Liver (tissue), 9 donors: ENCODE results near the gene JAZF1. TPM values are rescaled to one million over a fixed set of nuclear protein-coding genes. Genes with fewer than 3 reads are reported as not detected.

Experiments used
- DNase-seq: peaks from one replicate; pipeline ENCODE4 v3.0.0-alpha.2; 2017; ENCODE audit warnings: low spot score
- H3K27ac ChIP-seq, 2 donors: one replicate each; pipeline ENCODE4 v1.7.0; 2013; ENCODE audit warnings: inconsistent platforms in 2 of 2, low read length in 2 of 2, control low read depth in 1 of 2, low read depth in 1 of 2, mild to moderate bottlenecking in 1 of 2
- H3K27me3 ChIP-seq, 4 donors: one replicate each; pipeline versions ENCODE4 v1.6.1 to v1.7.0; 2013; ENCODE audit warnings: low read length in 3 of 4, inconsistent platforms in 1 of 4, mild to moderate bottlenecking in 1 of 4, moderate library complexity in 1 of 4; ENCODE audit not compliant: control insufficient read depth in 4 of 4, insufficient read depth in 4 of 4
- H3K36me3 ChIP-seq, 4 donors: one replicate each; pipeline versions ENCODE4 v1.6.1 to v1.7.0; 2013; ENCODE audit warnings: low read length in 3 of 4, mild to moderate bottlenecking in 3 of 4, low read depth in 1 of 4, moderate library complexity in 1 of 4; ENCODE audit not compliant: control insufficient read depth in 4 of 4, insufficient read depth in 3 of 4
- H3K4me1 ChIP-seq, 4 donors: one replicate each; pipeline versions ENCODE4 v1.6.1 to v1.7.0; 2013; ENCODE audit warnings: low read length in 3 of 4, mild to moderate bottlenecking in 3 of 4, moderate library complexity in 1 of 4; ENCODE audit not compliant: control insufficient read depth in 4 of 4, insufficient read depth in 4 of 4
- H3K4me3 ChIP-seq, 3 donors: one replicate each; pipeline versions ENCODE4 v1.6.1 to v1.7.0; 2013; ENCODE audit warnings: low read length in 3 of 3, control low read depth in 1 of 3, low read depth in 1 of 3, mild to moderate bottlenecking in 1 of 3
- H3K9ac ChIP-seq, 2 donors: one replicate each; pipeline ENCODE4 v1.7.0; 2013; ENCODE audit warnings: low read length in 2 of 2, mild to moderate bottlenecking in 2 of 2, moderate library complexity in 2 of 2, control low read depth in 1 of 2, low read depth in 1 of 2
- H3K9me3 ChIP-seq, 4 donors: one replicate each; pipeline versions ENCODE4 v1.6.1 to v1.7.0; 2013; ENCODE audit warnings: low read length in 3 of 4; ENCODE audit not compliant: control insufficient read depth in 4 of 4
- EGR1 ChIP-seq, 2 donors: IDR thresholded peaks; 2 replicates each; pipeline ENCODE4 v1.6.1; 2016 to 2018; ENCODE audit warnings: antibody characterized with exemption in 2 of 2, low read depth in 2 of 2
- FOXA1 ChIP-seq: IDR thresholded peaks from 2 replicates; pipeline ENCODE4 v1.6.1; 2016; ENCODE audit warnings: antibody characterized with exemption
- FOXA2 ChIP-seq: IDR thresholded peaks from 2 replicates; pipeline ENCODE4 v1.6.1; 2016; ENCODE audit warnings: antibody characterized with exemption
- GABPA ChIP-seq, 2 donors: IDR thresholded peaks in 1 of 2; conservative IDR thresholded peaks in 1 of 2; 2 replicates each; pipeline ENCODE4 v1.6.1; 2016; ENCODE audit warnings: antibody characterized with exemption in 2 of 2, mild to moderate bottlenecking in 1 of 2, moderate library complexity in 1 of 2
- HNF4A ChIP-seq, 2 donors: conservative IDR thresholded peaks; 2 replicates each; pipeline ENCODE4 v1.6.1; 2016; ENCODE audit warnings: antibody characterized with exemption in 2 of 2, mild to moderate bottlenecking in 2 of 2
- HNF4G ChIP-seq: IDR thresholded peaks from 2 replicates; pipeline ENCODE4 v1.6.1; 2016; ENCODE audit warnings: antibody characterized with exemption
- JUND ChIP-seq, 2 donors: IDR thresholded peaks; 2 replicates each; pipeline ENCODE4 v1.6.1; 2016; ENCODE audit warnings: antibody characterized with exemption in 2 of 2
- NR2F2 ChIP-seq: IDR thresholded peaks from 2 replicates; pipeline ENCODE4 v1.6.1; 2016; ENCODE audit warnings: antibody characterized with exemption
- RAD21 ChIP-seq, 2 donors: IDR thresholded peaks; 2 replicates each; pipeline ENCODE4 v1.6.1; 2016; ENCODE audit warnings: antibody characterized with exemption in 2 of 2, mild to moderate bottlenecking in 2 of 2
- RXRA ChIP-seq, 2 donors: IDR thresholded peaks; 2 replicates each; pipeline ENCODE4 v1.6.1; 2017 to 2018; ENCODE audit warnings: antibody characterized with exemption in 2 of 2, mild to moderate bottlenecking in 1 of 2
- SP1 ChIP-seq: IDR thresholded peaks from 2 replicates; pipeline ENCODE4 v1.6.1; 2018; ENCODE audit warnings: antibody characterized with exemption, mild to moderate bottlenecking
- TAF1 ChIP-seq: conservative IDR thresholded peaks from 2 replicates; pipeline ENCODE4 v1.6.1; 2016; ENCODE audit warnings: antibody characterized with exemption, mild to moderate bottlenecking
- YY1 ChIP-seq: IDR thresholded peaks from 2 replicates; pipeline ENCODE4 v1.6.1; 2016; ENCODE audit warnings: antibody characterized with exemption, mild to moderate bottlenecking
- WGBS: extraction: QIAGEN DNeasy Blood & Tissue Kit; methylation state at CpG from one replicate; pipeline ENCODE4 v1.1.7; 2013; 5-methylcytosine and 5-hydroxymethylcytosine counted together
- polyA plus RNA-seq, 2 donors: library from polyadenylated mRNA; stranded (reverse) in 1 of 2; unstranded in 1 of 2; fragments of 200-250 nt in 1 of 2; fragments of >200 nt in 1 of 2; fragmentation: Nextera tagmentation in 1 of 2; extraction: Ambion mirVana in 1 of 2; gene quantifications; one replicate each; pipeline versions ENCODE4 v1.2.1 to v1.2.3, GENCODE V29; 2013 to 2015
- total RNA-seq, 2 donors: library from RNA; depleted of rRNA; stranded (reverse); fragments of >200 nt; gene quantifications; one replicate each; pipeline ENCODE4 v1.2.3, GENCODE V29; 2014
- TF ChIP-seq, protein P1 (sequence below): fragments of 150-350 bp; IDR thresholded peaks from 2 replicates; pipeline ENCODE4 v1.5.1; 2017; ENCODE audit warnings: improper control_type of control experiment, low read depth, low read length; ENCODE audit not compliant: missing input control
- TF ChIP-seq, protein P2 (sequence below): IDR thresholded peaks from 2 replicates; pipeline ENCODE4 v1.6.1; 2016; ENCODE audit warnings: antibody characterized with exemption
- TF ChIP-seq, protein P3 (sequence below): IDR thresholded peaks from 2 replicates; pipeline ENCODE4 v1.6.1; 2016; ENCODE audit warnings: antibody characterized with exemption, mild to moderate bottlenecking
- TF ChIP-seq, protein P4 (sequence below): IDR thresholded peaks from 2 replicates; pipeline ENCODE4 v1.6.1; 2016; ENCODE audit warnings: antibody characterized with exemption
- donor health status: healthy.
- donor health status: healthy.
- donor health status: healthy.
- donor health status: healthy.
- donor health status: healthy.

Gene JAZF1
- total and polyA plus RNA-seq, 4 donors: 2.7 to 17.8 (median 4.0) TPM

DNA sequence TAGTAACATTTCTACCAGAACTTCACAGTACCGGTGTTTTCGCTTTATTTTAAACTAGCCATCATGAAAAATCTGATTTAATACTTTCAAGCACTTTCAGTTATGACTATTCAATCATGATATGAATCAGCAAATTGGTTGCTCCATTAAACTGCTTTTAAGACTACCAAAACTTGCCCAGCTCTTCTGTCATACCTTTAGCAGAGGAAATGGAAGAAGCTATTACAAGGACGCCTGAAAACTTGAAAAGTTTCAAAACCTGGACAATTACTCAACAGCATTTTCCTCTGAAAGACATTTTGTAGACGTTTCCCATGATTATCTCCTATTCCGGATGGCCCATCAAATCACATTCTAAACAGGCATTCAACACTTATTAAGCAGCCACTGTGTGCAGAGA is 2.0 kb downstream of the JAZF1 start:
- WGBS: 57% methylated on average over 5 of the region's 5 CpGs
- Histone ChIP-seq H3K27ac (no peak overlapping the region), H3K9ac (peak overlapping the region in 1 of 2 donors; percentile 29), H3K4me3 (peak overlapping the region in 2 of 3 donors; percentile 75 to 100), H3K36me3 (no peaks in the 10 kb centered on the region), H3K27me3 (no peaks in the 10 kb centered on the region), H3K9me3 (no peaks in the 10 kb centered on the region), H3K4me1 (peaks cover 0 to 22% (median 15%) of the 10 kb centered on the region in 4 donors)
- DNase-seq: no peak
- TF ChIP-seq, protein P1, sequence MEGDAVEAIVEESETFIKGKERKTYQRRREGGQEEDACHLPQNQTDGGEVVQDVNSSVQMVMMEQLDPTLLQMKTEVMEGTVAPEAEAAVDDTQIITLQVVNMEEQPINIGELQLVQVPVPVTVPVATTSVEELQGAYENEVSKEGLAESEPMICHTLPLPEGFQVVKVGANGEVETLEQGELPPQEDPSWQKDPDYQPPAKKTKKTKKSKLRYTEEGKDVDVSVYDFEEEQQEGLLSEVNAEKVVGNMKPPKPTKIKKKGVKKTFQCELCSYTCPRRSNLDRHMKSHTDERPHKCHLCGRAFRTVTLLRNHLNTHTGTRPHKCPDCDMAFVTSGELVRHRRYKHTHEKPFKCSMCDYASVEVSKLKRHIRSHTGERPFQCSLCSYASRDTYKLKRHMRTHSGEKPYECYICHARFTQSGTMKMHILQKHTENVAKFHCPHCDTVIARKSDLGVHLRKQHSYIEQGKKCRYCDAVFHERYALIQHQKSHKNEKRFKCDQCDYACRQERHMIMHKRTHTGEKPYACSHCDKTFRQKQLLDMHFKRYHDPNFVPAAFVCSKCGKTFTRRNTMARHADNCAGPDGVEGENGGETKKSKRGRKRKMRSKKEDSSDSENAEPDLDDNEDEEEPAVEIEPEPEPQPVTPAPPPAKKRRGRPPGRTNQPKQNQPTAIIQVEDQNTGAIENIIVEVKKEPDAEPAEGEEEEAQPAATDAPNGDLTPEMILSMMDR: no peak
- TF ChIP-seq HNF4G (no peak), GABPA (IDR thresholded peaks at IDR 0.05 in 1 of 2, conservative IDR thresholded peaks at IDR 0.05 in 1 of 2) (no peak), RAD21 (IDR thresholded peaks at IDR 0.05) (no peak), HNF4A (conservative IDR thresholded peaks at IDR 0.05) (no peak), RXRA (IDR thresholded peaks at IDR 0.05) (no peak), SP1 (no peak)
- TF ChIP-seq, protein P2, sequence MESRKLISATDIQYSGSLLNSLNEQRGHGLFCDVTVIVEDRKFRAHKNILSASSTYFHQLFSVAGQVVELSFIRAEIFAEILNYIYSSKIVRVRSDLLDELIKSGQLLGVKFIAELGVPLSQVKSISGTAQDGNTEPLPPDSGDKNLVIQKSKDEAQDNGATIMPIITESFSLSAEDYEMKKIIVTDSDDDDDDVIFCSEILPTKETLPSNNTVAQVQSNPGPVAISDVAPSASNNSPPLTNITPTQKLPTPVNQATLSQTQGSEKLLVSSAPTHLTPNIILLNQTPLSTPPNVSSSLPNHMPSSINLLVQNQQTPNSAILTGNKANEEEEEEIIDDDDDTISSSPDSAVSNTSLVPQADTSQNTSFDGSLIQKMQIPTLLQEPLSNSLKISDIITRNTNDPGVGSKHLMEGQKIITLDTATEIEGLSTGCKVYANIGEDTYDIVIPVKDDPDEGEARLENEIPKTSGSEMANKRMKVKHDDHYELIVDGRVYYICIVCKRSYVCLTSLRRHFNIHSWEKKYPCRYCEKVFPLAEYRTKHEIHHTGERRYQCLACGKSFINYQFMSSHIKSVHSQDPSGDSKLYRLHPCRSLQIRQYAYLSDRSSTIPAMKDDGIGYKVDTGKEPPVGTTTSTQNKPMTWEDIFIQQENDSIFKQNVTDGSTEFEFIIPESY: no peak

DNA sequence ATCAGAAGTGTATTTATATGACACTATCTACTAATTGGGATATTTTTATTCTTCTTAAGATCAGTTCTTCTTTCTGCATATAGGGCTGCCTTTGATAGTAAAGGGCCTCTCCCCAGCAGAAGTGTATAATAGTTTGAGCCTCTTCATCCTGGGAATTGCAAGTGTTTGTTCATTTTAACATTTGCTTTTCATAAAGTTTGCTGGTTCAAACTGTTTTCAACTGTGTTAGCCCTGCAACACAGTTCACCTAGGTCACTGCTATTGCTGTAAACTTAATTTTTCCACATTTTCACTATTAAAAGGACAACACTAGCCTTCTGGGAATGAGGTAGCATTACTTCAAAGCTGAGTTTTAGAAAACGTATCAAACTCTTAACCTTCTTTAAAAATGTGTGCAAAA is 2.8 kb downstream of the JAZF1 start:
- WGBS: 90% methylated on average over 1 of the region's 1 CpG
- H3K9me3 ChIP-seq: no peaks in the 10 kb centered on the region
- TF ChIP-seq, protein P3, sequence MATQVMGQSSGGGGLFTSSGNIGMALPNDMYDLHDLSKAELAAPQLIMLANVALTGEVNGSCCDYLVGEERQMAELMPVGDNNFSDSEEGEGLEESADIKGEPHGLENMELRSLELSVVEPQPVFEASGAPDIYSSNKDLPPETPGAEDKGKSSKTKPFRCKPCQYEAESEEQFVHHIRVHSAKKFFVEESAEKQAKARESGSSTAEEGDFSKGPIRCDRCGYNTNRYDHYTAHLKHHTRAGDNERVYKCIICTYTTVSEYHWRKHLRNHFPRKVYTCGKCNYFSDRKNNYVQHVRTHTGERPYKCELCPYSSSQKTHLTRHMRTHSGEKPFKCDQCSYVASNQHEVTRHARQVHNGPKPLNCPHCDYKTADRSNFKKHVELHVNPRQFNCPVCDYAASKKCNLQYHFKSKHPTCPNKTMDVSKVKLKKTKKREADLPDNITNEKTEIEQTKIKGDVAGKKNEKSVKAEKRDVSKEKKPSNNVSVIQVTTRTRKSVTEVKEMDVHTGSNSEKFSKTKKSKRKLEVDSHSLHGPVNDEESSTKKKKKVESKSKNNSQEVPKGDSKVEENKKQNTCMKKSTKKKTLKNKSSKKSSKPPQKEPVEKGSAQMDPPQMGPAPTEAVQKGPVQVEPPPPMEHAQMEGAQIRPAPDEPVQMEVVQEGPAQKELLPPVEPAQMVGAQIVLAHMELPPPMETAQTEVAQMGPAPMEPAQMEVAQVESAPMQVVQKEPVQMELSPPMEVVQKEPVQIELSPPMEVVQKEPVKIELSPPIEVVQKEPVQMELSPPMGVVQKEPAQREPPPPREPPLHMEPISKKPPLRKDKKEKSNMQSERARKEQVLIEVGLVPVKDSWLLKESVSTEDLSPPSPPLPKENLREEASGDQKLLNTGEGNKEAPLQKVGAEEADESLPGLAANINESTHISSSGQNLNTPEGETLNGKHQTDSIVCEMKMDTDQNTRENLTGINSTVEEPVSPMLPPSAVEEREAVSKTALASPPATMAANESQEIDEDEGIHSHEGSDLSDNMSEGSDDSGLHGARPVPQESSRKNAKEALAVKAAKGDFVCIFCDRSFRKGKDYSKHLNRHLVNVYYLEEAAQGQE: no peak
- TF ChIP-seq YY1 (no peak), SP1 (no peak), TAF1 (no peak), JUND (IDR thresholded peaks at IDR 0.05) (no peak), FOXA1 (no peak), RAD21 (IDR thresholded peaks at IDR 0.05) (no peak), FOXA2 (no peak), HNF4G (no peak), NR2F2 (no peak), RXRA (IDR thresholded peaks at IDR 0.05) (no peak), GABPA (IDR thresholded peaks at IDR 0.05 in 1 of 2, conservative IDR thresholded peaks at IDR 0.05 in 1 of 2) (no peak), EGR1 (IDR thresholded peaks at IDR 0.05; ENCODE audit: low read depth in 2 of 2) (no peak)
- TF ChIP-seq, protein P4, sequence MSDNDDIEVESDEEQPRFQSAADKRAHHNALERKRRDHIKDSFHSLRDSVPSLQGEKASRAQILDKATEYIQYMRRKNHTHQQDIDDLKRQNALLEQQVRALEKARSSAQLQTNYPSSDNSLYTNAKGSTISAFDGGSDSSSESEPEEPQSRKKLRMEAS: no peak
- TF ChIP-seq, protein P2: no peak
- TF ChIP-seq, protein P1: no peak
- no peak overlapping the region for H3K9ac ChIP-seq
- no peak overlapping the region for H3K27ac ChIP-seq
- no peak for DNase-seq
- H3K4me1 ChIP-seq: peaks cover 0 to 22% (median 15%) of the 10 kb centered on the region in 4 donors
- no peaks in the 10 kb centered on the region for H3K36me3 ChIP-seq
- H3K27me3 ChIP-seq: no peaks in the 10 kb centered on the region
- H3K4me3 ChIP-seq: no peak overlapping the region
